ENCODE results near the gene MSI2.

The MSI2 gene

DNA sequence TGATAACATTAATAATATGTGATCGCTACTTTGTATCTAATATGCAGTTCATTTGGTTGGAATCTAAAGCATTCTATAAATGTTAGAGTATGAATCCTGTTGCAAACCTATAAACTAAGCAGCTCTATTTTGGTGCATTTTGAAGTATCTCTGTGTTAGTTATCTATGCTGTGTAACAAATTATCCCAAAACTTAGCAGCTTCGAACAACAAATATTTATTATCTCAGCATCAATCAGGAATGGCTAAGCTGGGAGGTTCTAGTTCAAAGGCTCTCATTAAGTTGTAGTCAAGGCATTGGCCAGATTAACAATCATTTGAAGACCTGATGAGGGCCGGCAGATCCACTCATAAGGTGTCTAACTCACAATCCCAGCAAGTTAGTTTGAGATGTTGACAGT is 10.1 kb upstream of the MSI2 start:
- DNase-seq (ENCODE audit: low read depth in 1 of 2, low spot score in 1 of 2): no peak

DNA sequence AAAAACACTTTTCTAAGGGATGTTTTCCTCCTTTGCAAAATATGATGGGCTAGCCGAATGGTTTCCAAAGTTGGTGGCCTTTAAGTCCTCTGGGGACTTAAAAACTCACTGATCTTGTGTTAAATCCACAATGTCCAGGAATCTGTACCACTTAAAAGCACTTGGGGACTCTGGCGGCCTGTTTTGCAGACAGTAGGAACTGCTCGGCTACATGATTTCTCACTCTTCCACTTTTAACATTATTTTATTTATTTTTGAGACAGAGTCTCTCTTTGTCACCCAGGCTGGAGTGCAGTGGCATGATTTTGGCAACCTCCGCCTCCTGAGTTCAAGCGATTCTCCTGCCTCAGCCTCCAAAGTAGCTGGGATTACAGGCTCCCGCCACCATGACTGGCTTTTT is 9.1 kb upstream of the MSI2 start:
- DNase-seq (ENCODE audit: low read depth in 1 of 2, low spot score in 1 of 2): no peak

DNA sequence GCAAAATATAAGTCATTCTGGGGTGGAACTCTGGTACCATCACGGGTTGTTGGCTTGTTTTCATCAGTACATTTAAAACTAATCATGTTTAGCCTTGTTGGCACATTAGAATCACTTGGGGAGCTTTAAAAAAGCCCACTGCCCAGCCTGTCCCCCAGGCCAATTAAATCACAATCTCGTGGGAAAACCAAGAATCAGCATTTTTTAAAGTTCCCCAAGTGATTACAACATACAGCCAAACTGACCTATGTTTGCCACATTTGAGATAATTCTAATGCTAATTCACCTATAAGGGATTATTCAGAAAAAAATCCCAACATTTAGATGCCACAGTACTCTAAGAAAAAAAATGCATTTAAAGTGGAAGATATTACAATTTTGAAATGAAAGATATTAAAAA is 8.4 kb upstream of the MSI2 start:
- DNase-seq (ENCODE audit: low read depth in 1 of 2, low spot score in 1 of 2): no peak

DNA sequence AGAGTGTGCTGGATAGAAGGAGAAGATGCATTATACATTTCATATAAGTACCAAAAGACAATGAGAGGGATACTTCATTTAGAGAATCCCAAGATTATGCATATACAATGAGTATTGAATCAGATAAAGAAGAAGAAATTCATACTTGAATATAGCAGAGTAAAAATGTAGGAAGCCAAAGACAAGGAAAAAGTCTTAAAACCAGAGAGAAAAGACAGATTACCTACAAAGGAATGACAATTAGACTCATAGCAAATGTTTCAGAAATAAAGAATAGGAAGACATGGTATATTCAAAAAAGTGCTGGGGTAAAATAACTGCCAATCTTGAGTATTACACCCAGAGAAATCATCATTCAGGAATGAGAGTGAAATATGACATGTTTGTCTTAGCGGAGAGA is 6.8 kb upstream of the MSI2 start:
- DNase-seq (ENCODE audit: low read depth in 1 of 2, low spot score in 1 of 2): no peak

DNA sequence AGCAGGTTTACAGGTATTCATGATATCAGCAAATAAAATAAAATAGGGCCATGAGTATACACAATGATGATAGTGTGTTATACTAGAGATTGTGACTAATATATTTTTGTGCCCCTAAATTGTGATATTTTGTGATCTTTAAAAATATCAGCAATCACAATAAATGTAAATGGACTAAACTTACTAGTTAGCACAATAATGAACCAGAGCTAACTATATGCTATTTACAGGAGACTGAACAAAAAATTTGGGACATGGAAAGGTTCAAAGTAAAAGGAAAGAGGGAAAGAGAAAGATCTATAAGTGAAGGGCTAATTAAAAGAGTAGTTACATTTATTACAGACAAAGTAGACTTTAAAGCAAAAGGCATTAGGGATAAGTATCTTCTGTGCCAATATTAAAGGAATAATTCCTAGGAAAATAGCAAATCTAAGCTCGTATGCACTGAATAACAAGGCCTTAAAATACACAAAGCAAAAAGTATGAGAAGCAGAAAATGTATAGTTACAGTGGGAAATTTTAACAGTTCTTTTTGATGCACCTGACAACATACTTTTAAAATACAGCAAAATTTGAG is 5.0 kb upstream of the MSI2 start:
- DNase-seq (ENCODE audit: low read depth in 1 of 2, low spot score in 1 of 2): no peak

DNA sequence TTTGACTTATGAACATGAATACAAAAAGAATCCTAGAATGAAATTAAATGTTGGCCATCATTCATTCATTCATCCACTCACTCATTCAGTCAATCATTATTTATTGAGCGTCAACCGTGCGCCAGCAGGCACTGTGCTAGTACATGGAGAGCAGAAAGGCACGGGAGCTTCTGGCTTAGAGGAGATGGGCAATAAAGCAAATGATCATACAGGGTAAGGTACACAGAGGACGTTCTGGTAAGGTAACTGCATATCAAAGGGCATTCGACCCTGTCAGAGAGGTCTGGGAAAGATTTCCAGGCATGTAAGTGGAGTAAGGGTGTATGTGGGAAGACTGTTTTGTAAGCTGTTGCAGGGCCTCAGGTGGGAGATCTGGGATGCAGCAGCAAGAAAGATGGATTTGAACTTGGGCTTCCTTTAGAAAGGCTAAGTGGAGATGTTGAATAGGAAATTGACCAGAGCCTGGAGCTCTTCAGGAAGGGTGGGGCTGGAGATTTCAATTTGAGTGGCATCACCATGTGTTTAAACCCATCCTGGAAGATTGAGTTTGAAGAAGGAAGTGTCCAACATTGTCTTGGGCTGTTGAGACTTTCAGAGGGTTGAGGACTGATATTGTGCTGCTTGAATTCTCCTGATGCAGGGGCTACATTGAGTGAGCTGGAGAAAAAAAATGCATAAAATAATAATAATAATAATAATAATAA is 2.8 kb upstream of the MSI2 start:
- no peak for DNase-seq (ENCODE audit: low read depth in 1 of 2, low spot score in 1 of 2)

DNA sequence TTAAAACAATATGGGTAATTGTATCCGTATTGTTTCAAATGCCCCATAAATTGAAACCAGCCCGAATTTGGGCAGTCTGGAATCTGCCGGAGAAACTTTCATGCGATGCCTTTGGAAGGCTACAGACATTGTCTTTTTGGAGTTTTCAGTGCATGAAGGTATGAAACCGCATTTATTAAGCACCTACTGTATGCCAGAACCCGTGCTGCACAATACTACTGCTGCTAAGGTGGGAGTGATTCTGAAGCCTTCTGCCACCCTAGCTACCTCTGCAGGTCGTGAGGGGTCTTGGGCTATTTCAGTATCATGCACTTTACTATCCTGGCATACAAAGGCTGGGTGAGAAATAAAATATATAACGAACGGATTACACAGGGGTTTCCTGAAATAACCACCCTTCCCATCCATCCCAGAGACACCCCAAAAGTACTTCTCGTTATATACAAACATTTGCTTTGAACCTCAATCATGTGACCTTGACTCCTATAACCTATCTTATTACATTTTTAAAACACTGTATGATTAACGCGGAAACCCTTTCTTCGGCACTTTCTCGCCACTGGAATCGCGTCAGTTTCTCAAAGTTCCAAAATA is 1.0 kb upstream of the MSI2 start:
- DNase-seq (ENCODE audit: low read depth in 1 of 2, low spot score in 1 of 2): no peak

DNA sequence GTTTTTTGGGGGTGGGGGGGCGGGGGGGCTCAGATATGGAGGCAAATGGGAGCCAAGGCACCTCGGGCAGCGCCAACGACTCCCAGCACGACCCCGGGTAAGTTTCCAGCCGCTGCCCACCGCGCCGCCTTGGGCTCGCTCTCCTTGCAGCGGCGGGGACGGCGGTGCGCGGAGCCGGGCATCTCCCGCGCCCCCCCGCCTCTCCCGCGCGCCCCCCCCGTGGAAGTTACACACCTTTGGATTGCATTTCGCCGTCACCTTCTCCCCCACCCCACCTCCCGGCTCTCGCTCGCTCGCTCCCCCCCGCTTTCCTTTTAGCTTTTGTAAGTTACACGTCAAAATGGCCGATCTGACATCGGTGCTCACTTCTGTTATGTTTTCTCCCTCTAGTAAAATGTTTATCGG is 387 bp downstream of the MSI2 start:
- DNase-seq (ENCODE audit: low read depth in 1 of 2, low spot score in 1 of 2): peak in 1 of 2 donors; percentile 30

DNA sequence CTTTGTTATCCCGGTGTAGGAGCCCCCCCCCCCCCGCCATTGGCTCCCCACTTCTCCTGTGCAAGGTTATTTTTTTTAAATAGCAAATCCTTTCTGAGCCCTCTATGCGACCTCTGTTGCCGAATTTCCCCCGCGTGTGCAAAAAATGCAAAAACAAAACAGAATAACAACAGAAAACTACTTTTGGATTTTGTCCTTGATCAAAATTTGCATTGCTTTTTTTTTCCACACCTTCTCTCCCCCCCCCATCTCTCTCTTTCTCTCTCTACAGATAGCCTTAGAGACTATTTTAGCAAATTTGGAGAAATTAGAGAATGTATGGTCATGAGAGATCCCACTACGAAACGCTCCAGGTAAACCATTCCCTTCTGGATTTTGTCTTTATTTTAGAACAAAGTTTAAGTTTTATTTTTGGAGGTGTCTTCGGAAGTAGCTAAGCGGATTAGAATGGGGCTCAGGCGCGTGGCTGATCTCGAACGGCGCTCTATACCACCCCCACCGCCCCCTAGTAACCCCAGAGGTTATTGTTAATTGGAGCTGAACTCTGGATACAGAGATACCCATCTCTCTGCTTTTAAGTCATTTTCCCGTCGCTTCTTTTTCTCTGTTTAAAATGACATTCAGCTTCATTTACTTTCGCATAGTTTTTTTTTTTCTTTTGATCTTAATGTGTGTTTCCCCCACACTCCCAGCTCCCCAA is 1.0 kb downstream of the MSI2 start:
- DNase-seq (ENCODE audit: low read depth in 1 of 2, low spot score in 1 of 2): no peak

DNA sequence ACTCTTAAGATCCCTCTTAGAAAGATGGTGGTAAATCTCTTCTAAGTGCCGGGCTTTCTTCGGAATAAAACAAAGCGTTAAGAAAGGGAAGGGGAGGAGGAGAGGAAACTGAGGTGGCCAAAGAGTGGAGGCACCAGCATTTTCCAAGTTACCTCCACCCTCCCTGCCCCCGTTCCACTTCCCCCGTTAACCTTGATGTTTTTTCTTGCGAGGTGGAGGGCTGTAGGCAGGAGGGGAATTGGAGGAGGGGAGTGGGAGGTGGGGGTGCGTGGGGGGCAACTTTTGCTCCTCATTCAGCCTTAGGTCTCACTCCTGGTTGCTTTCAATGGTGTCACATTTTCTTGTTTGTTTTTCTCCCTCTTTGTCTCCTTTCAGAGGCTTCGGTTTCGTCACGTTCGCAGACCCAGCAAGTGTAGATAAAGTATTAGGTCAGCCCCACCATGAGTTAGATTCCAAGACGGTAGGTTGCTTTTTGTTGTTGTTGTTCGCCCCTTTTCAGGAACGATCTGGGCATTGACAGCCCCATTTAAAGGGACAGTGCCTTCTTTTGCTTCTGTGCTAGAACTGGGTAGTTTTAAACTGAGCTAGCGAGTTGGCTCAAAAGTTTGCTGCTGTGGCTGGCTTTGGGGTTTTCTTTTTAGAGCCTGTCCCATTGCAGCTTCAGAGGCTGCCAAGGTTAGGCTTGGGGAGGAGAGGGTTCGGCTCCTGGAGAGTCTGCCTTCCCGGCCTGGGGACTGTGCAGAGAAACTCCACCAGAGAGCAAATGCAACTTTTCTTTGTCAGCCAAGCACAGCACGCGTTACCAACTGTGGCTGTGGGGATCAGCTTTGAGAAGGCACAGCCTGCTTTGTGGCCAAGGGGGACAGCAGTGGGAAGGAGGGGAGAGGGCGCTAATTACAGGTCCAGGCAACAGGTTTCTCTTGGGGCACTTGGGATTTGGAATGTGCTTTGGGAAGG is 1.9 kb downstream of the MSI2 start:
- no peak for DNase-seq (ENCODE audit: low read depth in 1 of 2, low spot score in 1 of 2)

DNA sequence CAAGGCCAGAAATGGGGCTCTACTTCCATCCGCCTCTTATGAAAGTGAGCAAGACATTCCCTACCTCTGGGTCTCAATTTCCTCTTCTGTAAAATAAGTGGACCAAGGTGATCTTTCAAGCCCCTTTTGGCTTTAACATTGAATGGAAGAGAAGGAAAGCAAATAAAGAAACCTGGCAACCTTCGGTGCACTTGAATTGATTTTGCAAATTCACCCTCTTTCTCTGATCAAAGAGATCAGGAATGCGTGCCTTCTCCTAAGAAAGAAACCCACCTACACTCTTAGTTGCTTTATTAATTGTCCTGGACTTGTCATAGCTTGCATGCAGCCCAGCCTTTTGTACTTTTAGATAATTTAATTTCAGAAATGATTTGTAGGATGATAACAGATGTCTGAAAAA is 3.0 kb downstream of the MSI2 start:
- no peak for DNase-seq (ENCODE audit: low read depth in 1 of 2, low spot score in 1 of 2)

DNA sequence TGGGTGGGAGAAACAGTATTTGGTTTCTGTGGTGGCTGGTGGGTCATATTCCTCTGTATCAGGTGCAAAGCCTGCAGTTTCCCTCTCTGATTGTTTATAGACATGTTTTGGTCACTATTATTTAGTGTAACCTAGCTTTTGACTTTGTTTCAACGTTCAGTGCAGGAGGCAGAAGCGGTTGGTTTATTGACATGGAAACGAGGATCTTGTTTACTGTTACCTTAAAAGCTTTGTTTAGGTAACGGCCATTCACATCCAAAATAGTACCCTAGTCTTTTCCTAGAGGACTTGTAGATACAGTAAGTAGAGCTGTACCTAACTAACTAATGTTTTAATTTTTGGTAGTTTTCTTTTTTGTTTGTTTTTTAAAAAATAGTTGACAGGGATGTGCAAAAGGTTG is 3.5 kb downstream of the MSI2 start:
- no peak for DNase-seq (ENCODE audit: low read depth in 1 of 2, low spot score in 1 of 2)

DNA sequence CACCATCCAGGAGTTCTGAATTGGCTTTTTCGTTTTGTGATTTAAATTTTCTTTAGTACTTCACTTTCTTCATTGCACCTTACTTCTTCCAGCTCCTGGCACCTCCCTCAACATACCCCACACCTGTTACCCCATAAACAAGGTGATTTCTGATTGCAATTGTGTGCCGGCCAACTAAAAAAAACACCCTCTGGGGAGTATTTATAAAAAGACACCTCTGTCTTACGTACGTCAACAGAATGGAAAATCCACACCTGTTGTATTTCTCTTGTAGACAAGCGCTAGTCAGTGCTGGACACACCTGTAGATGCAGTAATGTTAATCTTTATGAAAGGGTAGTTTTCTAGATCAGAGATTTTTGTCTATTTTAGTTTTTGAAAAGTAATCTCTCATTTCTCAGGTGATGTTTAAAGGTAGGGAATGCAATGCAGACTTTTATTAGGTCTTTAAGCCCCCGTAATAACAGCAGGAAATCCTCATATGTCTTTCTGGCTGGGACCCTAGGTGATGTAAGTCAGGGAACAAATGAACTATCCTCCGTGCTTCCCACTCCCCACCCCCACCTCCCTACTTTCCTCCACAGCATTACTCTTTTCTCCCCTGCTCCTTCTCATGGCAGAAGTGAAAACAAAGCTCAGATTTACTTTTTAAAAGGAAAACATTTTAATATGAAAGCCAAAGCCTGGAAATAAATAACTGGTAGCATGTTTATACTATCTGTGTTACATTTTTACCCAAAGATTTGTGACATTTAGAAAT is 4.2 kb downstream of the MSI2 start:
- DNase-seq (ENCODE audit: low read depth in 1 of 2, low spot score in 1 of 2): no peak

DNA sequence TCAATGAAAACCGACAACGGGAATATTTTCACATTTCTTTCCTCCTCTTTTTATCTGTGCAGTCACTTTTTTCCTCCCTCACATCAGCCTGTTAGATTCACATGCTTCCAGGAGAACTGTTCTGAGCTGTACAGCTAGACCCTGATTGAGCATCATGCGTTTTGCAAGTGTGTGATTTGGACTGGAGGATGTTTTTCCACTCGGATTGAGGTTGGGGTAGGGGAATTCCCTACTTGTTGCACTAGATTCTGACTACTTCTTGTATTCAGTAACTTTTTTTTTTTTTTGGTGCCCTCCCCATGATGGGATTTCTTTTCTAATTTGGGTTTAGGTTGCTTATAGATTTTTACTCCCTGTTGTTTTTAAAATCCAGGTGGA is 4.8 kb downstream of the MSI2 start:
- DNase-seq (ENCODE audit: low read depth in 1 of 2, low spot score in 1 of 2): no peak

DNA sequence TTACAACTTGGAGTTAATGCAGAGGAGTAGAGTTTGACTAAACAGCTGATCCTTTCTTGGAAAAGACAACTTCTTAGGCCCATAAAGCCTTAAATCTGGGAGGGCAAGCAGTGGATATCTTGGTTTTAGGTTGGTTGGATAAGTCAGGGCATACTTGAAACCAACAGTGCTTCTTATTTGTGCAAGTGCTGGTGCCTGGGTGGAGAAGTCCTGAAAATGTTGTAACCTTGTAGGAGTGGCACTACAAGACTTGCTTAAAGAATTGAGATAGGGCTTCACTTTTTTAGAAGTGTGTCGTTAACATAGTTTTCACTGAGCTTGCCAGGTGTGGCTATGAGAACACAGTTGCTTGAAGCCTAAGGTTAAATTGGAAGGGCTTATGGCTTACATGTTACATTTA is 6.2 kb downstream of the MSI2 start:
- no peak for DNase-seq (ENCODE audit: low read depth in 1 of 2, low spot score in 1 of 2)

DNA sequence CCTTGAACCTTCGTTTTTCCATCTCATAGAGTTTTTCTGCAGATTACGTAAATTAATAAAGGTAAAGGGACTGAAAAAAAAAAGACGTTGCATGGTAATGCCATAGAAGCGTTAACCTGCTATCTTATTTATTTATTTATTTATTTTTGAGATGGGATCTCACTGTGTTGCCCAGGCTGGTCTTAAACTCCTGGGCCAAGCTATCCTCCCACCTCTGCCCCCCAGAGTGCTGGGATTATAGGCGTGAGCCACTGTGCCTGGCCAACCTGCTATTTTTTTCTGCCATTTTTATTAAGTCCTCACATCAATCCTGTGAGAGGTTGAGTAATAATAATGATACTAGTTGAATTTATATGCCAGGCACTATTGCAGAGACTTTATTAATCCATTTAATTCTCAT is 7.9 kb downstream of the MSI2 start:
- no peak for DNase-seq (ENCODE audit: low read depth in 1 of 2, low spot score in 1 of 2)

DNA sequence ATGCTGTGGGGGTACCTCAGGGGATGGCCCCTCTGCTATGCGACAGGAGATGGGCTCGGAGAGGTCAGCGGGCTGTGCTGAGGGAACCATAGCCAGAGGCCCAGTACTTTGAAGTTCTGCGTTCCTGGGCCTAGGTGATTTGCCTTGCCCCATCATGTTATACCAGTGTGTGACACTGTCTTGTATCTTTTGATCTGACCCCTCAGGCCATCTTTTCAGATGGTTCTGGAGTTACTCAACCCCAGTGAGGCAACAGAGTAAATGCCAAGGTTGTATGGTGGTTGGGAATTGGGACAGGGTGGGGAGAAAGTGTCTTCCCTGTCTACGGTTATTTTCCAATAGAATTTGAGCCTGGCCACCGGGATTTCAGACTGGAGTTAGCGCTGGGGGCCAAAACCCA is 8.5 kb downstream of the MSI2 start:
- DNase-seq (ENCODE audit: low read depth in 1 of 2, low spot score in 1 of 2): no peak

DNA sequence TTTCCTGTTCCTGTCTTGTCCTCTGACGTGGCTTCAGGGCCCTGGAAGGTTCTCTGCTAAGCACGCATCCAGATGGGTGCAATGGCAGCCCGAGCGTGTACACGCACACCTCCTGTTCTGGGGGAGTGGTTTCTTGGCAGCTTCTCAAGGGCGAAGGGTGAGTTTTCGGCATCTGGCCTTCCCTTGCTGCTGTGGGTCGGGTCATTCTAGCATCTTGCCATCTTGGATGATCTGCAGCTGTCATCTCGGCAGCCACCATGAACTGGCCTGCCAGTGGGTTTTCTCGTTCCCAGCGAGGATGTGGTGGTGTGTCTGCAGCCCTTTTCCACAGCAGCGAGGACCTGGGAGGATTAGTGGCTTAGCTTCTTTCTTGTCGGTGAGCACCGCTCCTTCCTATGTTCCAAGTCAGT is 10.6 kb downstream of the MSI2 start:
- no peak for DNase-seq (ENCODE audit: low read depth in 1 of 2, low spot score in 1 of 2)

DNA sequence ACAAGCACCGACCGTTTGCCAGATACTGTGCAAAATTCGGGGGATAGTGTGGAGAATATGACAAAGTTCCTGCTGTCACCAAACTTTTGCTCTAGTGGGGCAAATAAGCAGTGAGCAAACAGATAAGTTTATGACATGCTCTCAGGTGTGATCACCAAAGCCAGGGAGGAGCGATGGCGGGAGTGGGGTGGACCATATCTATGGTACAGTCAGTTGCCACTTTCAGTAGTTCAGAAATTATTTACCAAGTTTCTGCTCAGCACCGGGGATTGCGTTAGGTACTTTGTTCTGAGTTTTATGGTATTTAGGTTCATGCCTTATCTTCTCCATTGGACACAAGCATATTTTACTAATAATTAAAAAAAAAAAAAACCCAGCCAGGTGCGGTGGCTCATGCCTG is 11.9 kb downstream of the MSI2 start:
- no peak for DNase-seq (ENCODE audit: low read depth in 1 of 2, low spot score in 1 of 2)

DNA sequence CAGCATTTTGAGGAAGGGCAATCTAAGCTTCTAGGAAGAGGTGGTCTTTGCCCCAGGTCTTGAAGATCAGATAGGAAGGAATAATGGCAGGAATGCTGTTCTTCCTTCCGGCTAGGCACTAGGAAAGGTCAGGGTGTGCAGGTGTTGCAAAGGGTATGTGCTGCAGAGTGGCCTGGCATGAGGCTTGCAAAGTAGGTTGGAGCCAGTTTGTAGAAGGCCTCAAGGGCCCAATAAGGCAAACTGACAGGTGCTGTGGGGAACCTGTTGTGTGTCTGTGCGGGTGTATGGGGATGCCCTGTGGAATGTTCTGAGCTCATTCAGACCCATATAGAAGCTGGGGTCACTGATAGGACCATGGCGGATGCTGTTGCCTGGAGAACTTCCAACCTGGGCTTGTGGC is 12.7 kb downstream of the MSI2 start:
- DNase-seq (ENCODE audit: low read depth in 1 of 2, low spot score in 1 of 2): no peak

All from stimulated activated CD4-positive, alpha-beta T cell treated with anti-CD3 and anti-CD28 coated beads, Interleukin-15, amount 100 ng/mL, for 1 hour (primary cell).